Nephron progenitor cell (in vitro differentiated cells): Measurements from ENCODE around the gene RNF123.

Experiments used
- DNase-seq: peaks from one replicate; pipeline ENCODE4 v3.0.0; 2021
- H3K27ac Mint-ChIP-seq: 2 replicates; pipeline ENCODE4 v1.8.0; 2021; ENCODE audit warnings: mild to moderate bottlenecking, moderate library complexity, mixed read lengths
- H3K27me3 Mint-ChIP-seq: 2 replicates; pipeline ENCODE4 v1.8.0; 2021; ENCODE audit warnings: mild to moderate bottlenecking, low read depth, mixed read lengths; ENCODE audit not compliant: poor library complexity
- H3K36me3 Mint-ChIP-seq: 2 replicates; pipeline ENCODE4 v1.8.0; 2021; ENCODE audit warnings: low read depth, mixed read lengths
- H3K4me1 Mint-ChIP-seq: 2 replicates; pipeline ENCODE4 v1.8.0; 2021; ENCODE audit warnings: mixed read lengths
- H3K4me3 Mint-ChIP-seq: 2 replicates; pipeline ENCODE4 v1.8.0; 2021; ENCODE audit warnings: mild to moderate bottlenecking, moderate library complexity, mixed read lengths
- H3K9me3 Mint-ChIP-seq: 2 replicates; pipeline ENCODE4 v1.8.0; 2021; ENCODE audit warnings: mild to moderate bottlenecking, moderate library complexity, mixed read lengths
- TF ChIP-seq, protein P1 (sequence below): fragments of 200-600 bp; sonication (generic); IDR thresholded peaks from 2 replicates; pipeline ENCODE4 v1.5.0; 2021; ENCODE audit warnings: antibody characterized with exemption

RNF123 gene

DNA sequence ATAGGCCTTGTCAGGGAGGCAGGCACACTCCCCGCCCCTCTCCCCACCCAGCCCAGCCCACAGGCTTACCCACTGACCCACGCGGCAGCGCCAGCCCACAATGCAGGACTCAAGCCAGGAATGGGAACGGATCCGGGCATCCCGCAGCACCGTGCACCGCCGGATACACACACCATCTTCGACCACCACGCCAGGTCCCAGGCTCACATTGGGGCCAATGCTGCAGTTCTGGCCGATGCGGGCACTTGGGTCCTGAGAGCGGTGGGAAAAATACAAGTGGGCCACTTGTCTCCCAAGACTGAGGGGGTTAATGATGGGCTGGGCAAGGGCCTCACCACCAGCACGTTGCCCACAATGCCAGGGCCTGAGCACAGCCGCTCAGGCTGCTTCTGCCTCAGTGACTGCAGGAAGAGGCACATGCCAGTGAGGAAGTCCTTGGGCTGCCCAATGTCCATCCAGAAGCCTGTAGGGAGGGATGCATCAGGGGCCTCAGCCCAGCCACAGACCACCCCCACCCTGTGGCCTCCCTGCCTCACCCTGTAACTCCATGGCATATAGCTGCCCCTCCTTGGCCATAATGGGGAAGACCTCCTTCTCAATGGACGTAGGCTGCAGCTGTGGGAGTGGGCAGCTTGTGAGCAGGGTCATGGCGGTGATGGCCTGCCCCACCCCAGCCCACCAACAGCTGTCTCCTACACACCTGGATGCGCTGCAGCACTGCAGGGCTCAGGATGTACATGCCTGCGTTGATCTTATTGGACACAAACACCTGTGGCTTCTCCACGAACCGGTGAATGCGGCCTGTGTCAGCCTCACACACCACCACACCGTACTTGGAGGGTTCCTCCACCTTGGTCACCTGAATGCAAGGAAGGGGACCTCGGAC, 32.8 kb downstream of the RNF123 start:
- Mint-ChIP-seq H3K36me3 (peaks cover 7% of the 10 kb centered on the region), H3K4me1 (peaks cover 41% of the 10 kb centered on the region), H3K27me3 (no peaks in the 10 kb centered on the region), H3K9me3 (no peaks in the 10 kb centered on the region), H3K27ac (peak overlapping the region; percentile 48), H3K4me3 (peak overlapping the region; percentile 90)
- no peak for DNase-seq
- TF ChIP-seq, protein P1, sequence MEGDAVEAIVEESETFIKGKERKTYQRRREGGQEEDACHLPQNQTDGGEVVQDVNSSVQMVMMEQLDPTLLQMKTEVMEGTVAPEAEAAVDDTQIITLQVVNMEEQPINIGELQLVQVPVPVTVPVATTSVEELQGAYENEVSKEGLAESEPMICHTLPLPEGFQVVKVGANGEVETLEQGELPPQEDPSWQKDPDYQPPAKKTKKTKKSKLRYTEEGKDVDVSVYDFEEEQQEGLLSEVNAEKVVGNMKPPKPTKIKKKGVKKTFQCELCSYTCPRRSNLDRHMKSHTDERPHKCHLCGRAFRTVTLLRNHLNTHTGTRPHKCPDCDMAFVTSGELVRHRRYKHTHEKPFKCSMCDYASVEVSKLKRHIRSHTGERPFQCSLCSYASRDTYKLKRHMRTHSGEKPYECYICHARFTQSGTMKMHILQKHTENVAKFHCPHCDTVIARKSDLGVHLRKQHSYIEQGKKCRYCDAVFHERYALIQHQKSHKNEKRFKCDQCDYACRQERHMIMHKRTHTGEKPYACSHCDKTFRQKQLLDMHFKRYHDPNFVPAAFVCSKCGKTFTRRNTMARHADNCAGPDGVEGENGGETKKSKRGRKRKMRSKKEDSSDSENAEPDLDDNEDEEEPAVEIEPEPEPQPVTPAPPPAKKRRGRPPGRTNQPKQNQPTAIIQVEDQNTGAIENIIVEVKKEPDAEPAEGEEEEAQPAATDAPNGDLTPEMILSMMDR, result no peak

DNA sequence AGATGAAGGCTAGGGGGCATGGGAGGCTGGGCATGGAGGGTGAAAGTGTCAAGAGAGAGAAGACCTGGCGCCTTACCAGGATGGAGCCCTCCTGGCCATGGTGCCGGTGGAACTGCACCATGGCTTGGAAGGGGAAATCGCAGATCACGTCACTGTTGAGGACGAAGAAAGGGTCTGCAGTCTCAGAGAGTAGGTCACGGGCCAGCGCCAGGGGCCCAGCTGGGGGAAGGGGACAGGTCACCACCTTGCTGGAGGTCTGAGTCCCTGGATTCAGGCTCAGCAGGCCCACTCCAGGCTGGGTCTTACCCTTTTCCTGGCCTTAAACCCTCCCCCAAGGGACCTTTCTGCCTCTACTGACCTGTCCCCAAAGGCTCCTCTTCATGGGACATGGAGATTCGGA, 33.5 kb downstream of the RNF123 start:
- Mint-ChIP-seq H3K27me3 (no peaks in the 10 kb centered on the region), H3K27ac (peak overlapping the region; percentile 99), H3K4me3 (peak overlapping the region; percentile 90), H3K4me1 (peaks cover 36% of the 10 kb centered on the region), H3K36me3 (peaks cover 11% of the 10 kb centered on the region), H3K9me3 (no peaks in the 10 kb centered on the region)
- no peak for DNase-seq
- TF ChIP-seq, protein P1, result no peak

DNA sequence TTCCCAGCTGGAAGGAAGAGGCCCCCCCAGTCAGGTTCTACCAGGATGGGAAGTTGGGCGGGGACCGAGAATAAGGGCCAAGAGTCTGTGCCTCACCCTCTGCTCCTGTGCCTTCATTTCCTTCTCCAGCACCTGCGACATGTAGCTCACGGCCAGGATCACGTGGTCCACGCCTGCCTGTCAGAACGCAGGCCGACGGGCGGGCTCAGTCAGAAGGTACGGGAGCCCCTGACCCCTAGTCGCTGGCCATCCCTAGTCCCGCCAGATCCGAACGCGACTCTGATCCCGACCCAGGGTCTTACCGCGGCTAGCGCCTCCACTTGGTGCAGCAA, 33.9 kb downstream of the RNF123 start:
- peak; percentile 48 for DNase-seq
- Mint-ChIP-seq H3K9me3 (no peaks in the 10 kb centered on the region), H3K27me3 (no peaks in the 10 kb centered on the region), H3K27ac (peak overlapping the region; percentile 99), H3K36me3 (peaks cover 15% of the 10 kb centered on the region), H3K4me3 (peak overlapping the region; percentile 90), H3K4me1 (peaks cover 36% of the 10 kb centered on the region)
- TF ChIP-seq, protein P1, result no peak

DNA sequence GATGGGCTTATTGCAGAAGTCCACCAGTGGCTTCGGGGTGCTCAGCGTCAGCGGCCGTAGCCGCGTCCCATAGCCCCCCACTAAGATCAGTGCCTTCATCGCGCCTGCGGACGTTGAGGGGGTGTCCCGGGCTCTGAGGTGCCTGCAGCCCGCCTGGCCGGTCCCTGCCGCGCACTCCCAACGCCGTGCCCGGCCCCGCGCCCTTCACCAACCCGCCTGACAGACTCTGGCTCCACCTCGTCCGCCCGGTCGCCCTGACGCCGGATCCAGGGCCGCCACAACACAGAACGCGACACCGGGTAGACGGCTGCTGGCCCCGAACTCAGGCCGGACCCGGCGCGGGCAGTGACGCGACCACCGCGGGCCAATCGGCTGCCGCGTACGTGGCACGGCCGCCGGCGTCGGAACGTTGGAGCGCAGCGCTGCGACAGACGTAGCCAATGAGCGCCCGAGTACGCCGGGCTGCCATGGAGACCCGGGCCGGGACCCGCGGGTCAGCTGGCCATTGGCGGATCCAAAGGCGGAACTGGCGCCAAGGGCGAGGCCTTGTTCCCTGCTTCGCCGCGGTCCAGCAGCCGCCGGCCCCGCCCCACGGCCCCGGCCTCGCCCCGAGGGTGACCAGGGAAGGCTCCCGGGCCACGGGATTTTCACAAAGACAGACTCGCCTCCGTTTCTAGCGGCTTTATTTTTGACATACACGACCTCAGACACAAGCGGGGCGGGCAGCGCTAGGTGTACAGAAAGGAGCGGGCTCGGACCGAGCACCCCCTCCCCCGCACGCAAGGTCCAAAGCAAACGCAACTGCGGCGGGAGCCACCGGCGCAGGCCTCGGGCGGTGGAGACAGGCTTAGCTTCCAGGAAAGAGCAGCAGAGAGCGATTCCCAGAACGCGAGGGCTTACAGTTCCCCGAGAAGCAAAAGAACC, 34.5 kb downstream of the RNF123 start, which contains the start of gene GMPPB:
Gene GMPPB (minus strand): TSS at position 324 of the 924 bp plus-strand sequence. CDS start 225 bp downstream, at position 99.
- TF ChIP-seq, protein P1, result no peak
- Mint-ChIP-seq H3K27ac (peak within 1 kb of the TSS; percentile 99), H3K4me3 (peak within 1 kb of the TSS; percentile 90), H3K4me1 (peaks cover 31% of the 10 kb centered on the region), H3K27me3 (no peaks in the 10 kb centered on the region), H3K36me3 (peaks cover 20% of the 10 kb centered on the region), H3K9me3 (no peaks in the 10 kb centered on the region)
- DNase-seq, result peak; percentile 94

DNA sequence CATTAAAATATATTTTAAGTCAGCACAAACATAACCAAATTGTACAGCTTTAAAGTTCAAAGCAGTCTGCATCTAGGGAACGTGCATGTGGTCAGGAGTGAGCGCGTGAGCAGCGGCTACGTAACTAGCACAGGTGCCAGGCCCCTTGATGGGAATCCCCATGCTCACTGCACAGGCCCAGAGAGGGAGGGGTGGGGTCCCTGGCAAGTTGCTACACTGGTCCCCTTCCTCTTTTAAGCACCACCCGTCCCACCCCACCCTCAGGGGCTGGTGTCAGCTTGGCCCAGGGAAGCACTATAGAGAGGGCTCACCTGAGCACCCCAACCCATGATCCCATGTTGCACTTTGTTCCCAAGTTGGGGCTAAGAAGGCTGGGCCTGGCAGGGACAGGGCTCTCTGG, 35.2 kb downstream of the RNF123 start:
- DNase-seq, result no peak
- Mint-ChIP-seq H3K9me3 (no peaks in the 10 kb centered on the region), H3K27ac (peak overlapping the region; percentile 98), H3K4me1 (peaks cover 25% of the 10 kb centered on the region), H3K27me3 (no peaks in the 10 kb centered on the region), H3K36me3 (peaks cover 23% of the 10 kb centered on the region), H3K4me3 (peak overlapping the region; percentile 90)
- TF ChIP-seq, protein P1, result no peak
